PC-9 (cell line): ENCODE data around the gene SGTA. TPM values are rescaled to one million over a fixed set of nuclear protein-coding genes. Genes with fewer than 3 reads are reported as not detected.

Source experiments
- BruUV-seq: library from RNA; stranded (reverse); fragments of 400-500 nt; replicated peaks from 2 replicates; lab custom pipeline; 2021; lab: Mats Ljungman, UMichigan
- CTCF ChIA-PET: fragments of 300-600 bp; sonication (Branson Sonifier 250); formaldehyde crosslinking; loops from one replicate; lab custom pipeline; 2022; ENCODE audit warnings: antibody characterized with exemption; lab: Charles Lee
- POLR2A ChIA-PET: fragments of 300-600 bp; sonication (Branson Sonifier 250); formaldehyde crosslinking; loops from one replicate; lab custom pipeline; 2022; ENCODE audit warnings: antibody characterized with exemption; ENCODE audit not compliant: unreplicated experiment; lab: Charles Lee
- DNase-seq, 2 experiments: peaks; one replicate each; pipeline versions ENCODE4 v3.0.0 to v3.0.0-alpha.2; 2015 to 2022; ENCODE audit warnings: mixed read lengths in 1 of 2
- H2AFZ ChIP-seq: fragments of 200-600 bp; sonication (generic); 2 replicates; pipeline ENCODE4 v1.8.1; 2017; ENCODE audit warnings: antibody characterized with exemption
- H3F3A ChIP-seq: fragments of 200-600 bp; sonication (generic); 2 replicates; pipeline ENCODE4 v1.8.1; 2017; ENCODE audit warnings: antibody characterized with exemption, mild to moderate bottlenecking, low read depth; ENCODE audit not compliant: insufficient read depth
- H3K27ac ChIP-seq: fragments of 200-600 bp; sonication (generic); 2 replicates; pipeline ENCODE4 v1.6.1; 2016; ENCODE audit warnings: mixed run types
- H3K27me3 ChIP-seq: fragments of 200-600 bp; sonication (generic); 2 replicates; pipeline ENCODE4 v1.6.1; 2016; ENCODE audit warnings: low read depth, mixed run types; ENCODE audit not compliant: insufficient read depth
- H3K36me3 ChIP-seq: fragments of 200-600 bp; sonication (generic); 2 replicates; pipeline ENCODE4 v1.6.1; 2016; ENCODE audit warnings: low read depth, mixed run types
- H3K4me1 ChIP-seq: fragments of 200-600 bp; sonication (generic); replicated peaks from 2 replicates; pipeline ENCODE4 v1.6.1; 2016; ENCODE audit warnings: mixed run types; ENCODE audit not compliant: insufficient read depth
- H3K4me2 ChIP-seq: fragments of 200-600 bp; sonication (generic); 2 replicates; pipeline ENCODE4 v1.6.1; 2017; ENCODE audit warnings: mixed run types
- H3K4me3 ChIP-seq: fragments of 200-600 bp; sonication (generic); 2 replicates; pipeline ENCODE4 v1.6.1; 2016; ENCODE audit warnings: mixed run types
- H3K79me2 ChIP-seq: fragments of 200-600 bp; sonication (generic); 2 replicates; pipeline ENCODE4 v1.6.1; 2017; ENCODE audit warnings: low read depth, mixed run types
- H3K9me2 ChIP-seq: fragments of 200-600 bp; sonication (generic); 2 replicates; pipeline ENCODE4 v1.8.1; 2017; ENCODE audit warnings: mild to moderate bottlenecking; ENCODE audit not compliant: insufficient read depth
- H3K9me3 ChIP-seq: fragments of 200-600 bp; sonication (generic); 2 replicates; pipeline ENCODE4 v1.8.1; 2016; ENCODE audit warnings: low read depth; ENCODE audit not compliant: insufficient read depth
- H4K20me1 ChIP-seq: fragments of 200-600 bp; sonication (generic); 2 replicates; pipeline ENCODE4 v1.8.1; 2017; ENCODE audit not compliant: insufficient read depth
- EZH2 ChIP-seq: fragments of 200-600 bp; sonication (generic); IDR thresholded peaks from 2 replicates; pipeline ENCODE4 v1.8.0; 2017; ENCODE audit warnings: antibody characterized with exemption, low read depth
- intact Hi-C: fragments of 100-400 bp; cut with micrococcal nuclease; formaldehyde crosslinking; loops from one replicate; pipeline ENCODE4 v1.10.0; 2022; ENCODE audit not compliant: unreplicated experiment
- total RNA-seq: library from RNA; stranded (reverse); gene quantifications from 2 replicates; pipeline ENCODE4 v1.2.3, GENCODE V29; 2021
- TF ChIP-seq, protein P1 (sequence below): fragments of 200-600 bp; sonication (generic); conservative IDR thresholded peaks from 2 replicates; pipeline ENCODE4 v1.6.1; 2017; ENCODE audit warnings: mixed run types, antibody characterized with exemption, mild to moderate bottlenecking, moderate library complexity

Gene SGTA
- total RNA-seq, 1 experiment from 2014 or later = 40.7 TPM

DNA sequence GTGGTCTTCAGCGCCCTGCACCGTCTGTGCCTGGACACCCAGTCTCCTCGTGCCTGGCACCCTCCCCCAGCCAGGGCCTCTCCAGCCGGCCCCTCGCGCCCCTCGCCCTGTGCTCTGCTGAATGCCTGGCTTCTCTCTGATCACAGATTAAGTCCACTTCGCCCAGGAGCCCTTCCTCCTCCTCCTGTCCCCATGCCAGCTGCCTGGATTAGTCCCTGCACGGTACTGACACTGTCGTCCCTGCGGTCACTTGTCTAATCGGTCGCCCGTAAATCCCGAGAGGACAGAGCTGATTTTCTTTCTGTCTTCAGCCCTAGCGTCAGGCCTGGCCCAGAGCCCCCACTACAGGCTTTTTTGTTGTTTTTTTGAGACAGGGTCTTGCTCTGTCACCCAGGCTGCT, 8.8 kb upstream of the SGTA start:
- DNase-seq = no peak
- intact Hi-C loops = no loop called here
- no peaks in the 10 kb centered on the region for H3K36me3 ChIP-seq
- no peaks in the 10 kb centered on the region for H3K9me2 ChIP-seq
- H3K4me3 ChIP-seq = no peak overlapping the region
- H3K27ac ChIP-seq = no peak overlapping the region
- H3K4me2 ChIP-seq = no peak overlapping the region
- TF ChIP-seq, protein P1, sequence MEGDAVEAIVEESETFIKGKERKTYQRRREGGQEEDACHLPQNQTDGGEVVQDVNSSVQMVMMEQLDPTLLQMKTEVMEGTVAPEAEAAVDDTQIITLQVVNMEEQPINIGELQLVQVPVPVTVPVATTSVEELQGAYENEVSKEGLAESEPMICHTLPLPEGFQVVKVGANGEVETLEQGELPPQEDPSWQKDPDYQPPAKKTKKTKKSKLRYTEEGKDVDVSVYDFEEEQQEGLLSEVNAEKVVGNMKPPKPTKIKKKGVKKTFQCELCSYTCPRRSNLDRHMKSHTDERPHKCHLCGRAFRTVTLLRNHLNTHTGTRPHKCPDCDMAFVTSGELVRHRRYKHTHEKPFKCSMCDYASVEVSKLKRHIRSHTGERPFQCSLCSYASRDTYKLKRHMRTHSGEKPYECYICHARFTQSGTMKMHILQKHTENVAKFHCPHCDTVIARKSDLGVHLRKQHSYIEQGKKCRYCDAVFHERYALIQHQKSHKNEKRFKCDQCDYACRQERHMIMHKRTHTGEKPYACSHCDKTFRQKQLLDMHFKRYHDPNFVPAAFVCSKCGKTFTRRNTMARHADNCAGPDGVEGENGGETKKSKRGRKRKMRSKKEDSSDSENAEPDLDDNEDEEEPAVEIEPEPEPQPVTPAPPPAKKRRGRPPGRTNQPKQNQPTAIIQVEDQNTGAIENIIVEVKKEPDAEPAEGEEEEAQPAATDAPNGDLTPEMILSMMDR = no peak
- TF ChIP-seq EZH2 = no peak
- H3K9me3 ChIP-seq = no peaks in the 10 kb centered on the region
- ChIA-PET POLR2A (no interaction called here), CTCF (no interaction called here)
- H3K4me1 ChIP-seq = no peaks in the 10 kb centered on the region
- BruUV-seq = no TSS peak
- H3K79me2 ChIP-seq = peaks cover 13% of the 10 kb centered on the region
- no peaks in the 10 kb centered on the region for H3F3A ChIP-seq
- no peaks in the 10 kb centered on the region for H4K20me1 ChIP-seq
- H2AFZ ChIP-seq = no peak overlapping the region
- no peaks in the 10 kb centered on the region for H3K27me3 ChIP-seq

DNA sequence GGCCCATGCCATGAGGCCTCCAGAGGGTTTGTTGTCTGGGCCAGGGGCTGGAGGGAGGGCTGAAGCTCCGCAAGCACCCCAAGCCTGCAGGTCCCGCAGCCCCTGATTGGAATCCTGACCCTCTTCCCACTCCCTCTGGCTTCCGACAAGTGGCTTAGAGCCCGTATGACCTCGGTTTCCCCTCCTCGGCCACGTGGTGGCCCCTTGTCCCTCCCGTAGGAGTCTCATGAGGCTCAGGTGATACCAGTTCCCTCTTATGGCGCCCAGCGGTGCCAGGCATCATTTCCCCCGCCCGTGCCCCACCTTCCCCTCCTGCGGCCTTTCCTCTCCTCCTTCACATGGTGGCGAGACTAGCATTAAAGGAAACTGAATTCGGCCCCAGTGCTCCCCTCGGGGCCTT, 8.4 kb upstream of the SGTA start:
- H3K9me2 ChIP-seq = no peaks in the 10 kb centered on the region
- intact Hi-C loops = no loop called here
- no peaks in the 10 kb centered on the region for H3K36me3 ChIP-seq
- no peak overlapping the region for H3K4me2 ChIP-seq
- DNase-seq = no peak
- peaks cover 16% of the 10 kb centered on the region for H3K79me2 ChIP-seq
- H3K4me3 ChIP-seq = no peak overlapping the region
- H3F3A ChIP-seq = no peaks in the 10 kb centered on the region
- H3K9me3 ChIP-seq = no peaks in the 10 kb centered on the region
- no peaks in the 10 kb centered on the region for H3K4me1 ChIP-seq
- POLR2A ChIA-PET = no interaction called here
- CTCF ChIA-PET = no interaction called here
- BruUV-seq = no TSS peak
- H4K20me1 ChIP-seq = no peaks in the 10 kb centered on the region
- H2AFZ ChIP-seq = no peak overlapping the region
- no peaks in the 10 kb centered on the region for H3K27me3 ChIP-seq
- no peak for TF ChIP-seq EZH2
- TF ChIP-seq, protein P1 = no peak
- H3K27ac ChIP-seq = no peak overlapping the region

DNA sequence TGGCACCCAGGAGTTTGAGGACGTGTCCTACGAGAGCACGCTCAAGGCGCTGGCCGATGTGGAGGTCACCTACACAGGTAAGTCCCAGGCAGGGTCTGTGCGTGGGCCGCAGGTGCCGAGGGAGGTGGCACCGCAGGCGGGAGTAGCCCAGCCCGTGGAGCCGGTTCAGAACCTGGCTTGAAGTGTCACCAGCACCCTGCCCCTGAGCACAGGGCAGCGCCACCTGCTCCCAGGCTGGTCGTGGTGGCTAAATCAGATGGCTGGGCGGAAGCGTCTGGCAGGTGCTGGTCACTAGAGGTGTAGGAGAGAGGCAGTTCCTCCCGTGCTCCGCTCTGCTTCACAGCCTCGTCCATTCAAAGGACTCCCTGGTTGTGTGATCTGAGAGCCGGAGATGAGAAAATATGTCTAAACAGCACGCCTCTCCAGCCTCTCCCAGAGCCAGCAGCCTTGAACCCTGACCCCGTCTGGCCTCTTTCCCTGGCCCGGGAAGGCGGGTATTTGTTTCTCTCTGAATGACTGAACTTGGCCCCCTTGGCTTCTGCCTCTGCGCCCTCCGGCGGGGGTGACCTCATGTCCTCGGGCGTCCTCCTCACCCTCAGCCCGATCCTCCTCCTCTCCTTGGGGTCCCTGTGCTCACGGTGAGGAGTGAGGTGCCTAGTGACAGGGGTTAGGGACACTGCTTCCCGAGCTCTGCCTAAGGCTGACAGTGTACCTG, 7.6 kb upstream of the SGTA start:
- H3K27me3 ChIP-seq = no peaks in the 10 kb centered on the region
- H3K9me3 ChIP-seq = no peaks in the 10 kb centered on the region
- H4K20me1 ChIP-seq = no peaks in the 10 kb centered on the region
- ChIA-PET CTCF (no interaction called here), POLR2A (no interaction called here)
- BruUV-seq = no TSS peak
- no peak overlapping the region for H3K4me2 ChIP-seq
- peaks cover 24% of the 10 kb centered on the region for H3K79me2 ChIP-seq
- intact Hi-C loops = no loop called here
- TF ChIP-seq EZH2 = no peak
- TF ChIP-seq, protein P1 = no peak
- DNase-seq = no peak
- H2AFZ ChIP-seq = no peak overlapping the region
- no peak overlapping the region for H3K4me3 ChIP-seq
- no peak overlapping the region for H3K27ac ChIP-seq
- H3K36me3 ChIP-seq = no peaks in the 10 kb centered on the region
- no peaks in the 10 kb centered on the region for H3K9me2 ChIP-seq
- H3K4me1 ChIP-seq = no peaks in the 10 kb centered on the region
- no peaks in the 10 kb centered on the region for H3F3A ChIP-seq
